TTC549 (cell line): ENCODE data around the gene PCDH10.

ENCODE experiments used
- FAIRE-seq: peaks from 2 replicates; lab custom pipeline; 2012; peaks lifted over from hg19 to GRCh38; lab: Jason Lieb, UNC

Gene PCDH10

GRCh38 chr4:133149932-133150471 is 908 bp downstream of the PCDH10 start:
- FAIRE-seq, result no peak

- FAIRE-seq, result no peak
Observed at GRCh38 chr4:133150486-133151340, 1.6 kb downstream of the PCDH10 start.

GRCh38 chr4:133151341-133151690 is 2.2 kb downstream of the PCDH10 start:
- no peak for FAIRE-seq

GRCh38 chr4:133151691-133152329 is 2.7 kb downstream of the PCDH10 start:
- no peak for FAIRE-seq

DNA sequence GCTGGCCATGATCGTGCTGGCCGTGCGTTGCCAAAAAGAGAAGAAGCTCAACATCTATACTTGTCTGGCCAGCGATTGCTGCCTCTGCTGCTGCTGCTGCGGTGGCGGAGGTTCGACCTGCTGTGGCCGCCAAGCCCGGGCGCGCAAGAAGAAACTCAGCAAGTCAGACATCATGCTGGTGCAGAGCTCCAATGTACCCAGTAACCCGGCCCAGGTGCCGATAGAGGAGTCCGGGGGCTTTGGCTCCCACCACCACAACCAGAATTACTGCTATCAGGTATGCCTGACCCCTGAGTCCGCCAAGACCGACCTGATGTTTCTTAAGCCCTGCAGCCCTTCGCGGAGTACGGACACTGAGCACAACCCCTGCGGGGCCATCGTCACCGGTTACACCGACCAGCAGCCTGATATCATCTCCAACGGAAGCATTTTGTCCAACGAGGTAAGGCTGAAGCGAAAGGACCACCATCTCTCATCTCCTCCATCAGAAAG is 3.3 kb downstream of the PCDH10 start:
- no peak for FAIRE-seq

DNA sequence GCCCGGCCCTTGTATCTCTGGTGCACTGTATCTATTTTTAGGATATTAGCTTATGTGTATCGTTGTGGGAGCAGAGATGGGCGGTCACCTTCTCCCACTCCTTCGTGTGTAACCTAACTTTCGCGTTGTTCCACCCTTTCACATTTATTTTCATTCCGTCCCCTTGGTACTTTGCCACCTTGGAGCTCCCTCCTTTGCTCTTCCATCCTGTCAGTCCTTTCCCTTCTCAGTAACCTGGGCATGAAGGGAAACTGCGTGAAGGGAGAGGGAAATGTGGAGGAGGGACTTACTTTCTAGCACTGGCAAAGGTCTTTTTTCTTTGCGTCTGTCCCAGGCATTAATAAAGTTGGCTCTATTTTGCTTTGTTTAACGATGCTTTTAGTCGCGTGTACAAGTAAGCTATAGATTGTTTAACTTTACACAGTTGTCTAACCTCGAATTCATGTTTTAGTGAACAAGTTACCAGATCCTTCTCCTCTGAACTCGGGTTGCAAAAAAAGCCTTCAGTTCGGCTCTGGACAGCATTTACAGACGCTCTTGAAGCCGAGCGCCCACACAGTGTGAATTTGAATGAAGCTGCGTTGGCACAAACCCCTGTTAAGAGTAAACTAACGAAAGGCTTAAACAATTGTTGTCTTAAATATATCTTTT is 3.9 kb downstream of the PCDH10 start:
- no peak for FAIRE-seq

- no peak for FAIRE-seq
Observed at GRCh38 chr4:133154725-133155124, 5.6 kb downstream of the PCDH10 start.

DNA sequence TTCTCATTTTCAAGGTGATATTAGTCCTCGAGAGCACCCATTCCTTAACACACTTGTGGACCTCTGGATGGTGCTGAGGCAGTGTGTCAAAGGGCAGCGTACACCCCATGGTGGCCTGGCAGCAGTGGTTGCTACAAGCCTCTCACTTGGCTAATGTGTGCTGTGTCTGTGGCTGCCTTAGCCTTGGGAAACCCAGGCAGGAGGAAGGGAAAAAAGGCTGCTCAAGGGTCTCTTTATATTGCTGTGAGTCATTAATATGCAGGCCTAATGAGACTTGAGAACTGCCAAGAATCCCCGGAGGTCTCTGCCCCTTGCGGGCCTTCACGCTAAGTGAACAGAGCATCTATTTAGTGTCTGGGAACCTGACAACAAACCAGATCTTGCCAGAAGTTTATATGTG is 7.0 kb downstream of the PCDH10 start:
- FAIRE-seq, result no peak

DNA sequence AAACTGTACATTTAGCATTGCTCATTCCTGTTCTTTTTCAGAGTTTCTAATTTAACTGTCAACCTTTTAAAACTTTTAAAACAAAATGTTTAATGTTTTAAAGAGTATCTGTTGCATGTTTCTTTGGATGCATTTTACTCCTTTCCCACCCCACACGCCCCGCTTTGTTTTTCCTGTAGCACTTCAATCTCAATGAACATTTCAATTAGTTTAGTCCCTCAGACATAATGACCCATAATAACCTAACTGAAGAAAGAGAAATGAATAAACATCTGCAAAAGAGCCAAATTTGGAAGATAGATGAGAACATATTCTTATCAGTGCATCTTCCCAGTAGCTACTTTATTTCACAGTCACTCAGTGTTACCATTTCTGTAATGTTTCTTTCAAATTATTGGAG is 7.5 kb downstream of the PCDH10 start:
- no peak for FAIRE-seq

DNA sequence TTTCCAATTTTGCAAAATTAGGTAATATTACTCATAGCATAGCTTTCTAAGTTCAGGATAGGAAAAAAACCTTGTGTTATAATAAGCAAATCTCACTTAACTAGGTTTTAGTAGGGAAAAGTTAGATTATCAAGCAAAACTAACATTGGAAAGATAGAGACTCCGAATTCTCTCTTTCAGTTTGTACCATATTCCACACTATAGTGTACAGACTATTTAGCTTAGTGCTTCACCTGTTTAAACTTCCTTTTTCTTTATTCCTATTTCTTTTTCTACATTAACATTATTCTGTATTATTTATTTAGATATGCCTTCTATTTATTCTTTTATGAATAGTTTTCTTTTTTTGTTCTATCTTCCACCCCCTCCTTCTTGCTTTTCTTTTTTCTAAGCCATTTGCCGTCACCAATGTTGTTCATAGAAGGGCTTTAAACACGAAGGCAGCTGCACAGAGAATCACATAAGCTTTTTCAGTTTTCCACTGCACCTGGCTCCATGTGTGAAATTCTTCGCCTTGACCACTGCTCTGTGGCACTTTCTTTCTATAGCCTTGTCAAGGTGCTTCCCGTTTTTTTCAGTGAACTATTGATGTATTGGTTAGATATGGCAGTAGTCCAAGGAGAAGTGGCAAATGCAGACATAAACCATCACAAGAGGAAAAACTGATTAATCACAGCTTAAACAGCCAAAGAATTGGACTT is 8.5 kb downstream of the PCDH10 start:
- no peak for FAIRE-seq

DNA sequence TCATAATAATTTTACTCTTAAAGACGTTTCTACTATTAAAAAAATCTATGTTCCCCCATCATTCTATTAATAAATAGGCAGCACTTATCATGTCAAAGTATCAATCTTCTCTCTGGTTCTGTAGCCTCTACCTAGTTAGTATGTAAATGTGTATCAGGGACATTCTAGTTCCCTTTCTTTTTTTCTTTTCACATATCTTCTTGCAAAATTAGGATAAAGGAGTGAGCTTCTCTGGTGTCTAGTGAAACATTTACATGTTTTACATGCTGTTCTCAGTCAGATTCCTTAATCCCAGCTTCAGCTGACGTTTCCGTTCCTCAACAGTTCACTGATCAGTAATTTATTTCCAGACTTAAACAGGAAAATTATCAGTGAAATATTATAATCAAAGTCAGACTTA is 11.8 kb downstream of the PCDH10 start:
- FAIRE-seq, result no peak

GRCh38 chr4:133161570-133162295 is 12.6 kb downstream of the PCDH10 start:
- no peak for FAIRE-seq

- FAIRE-seq, result no peak
Observed at GRCh38 chr4:133162941-133163340, 13.8 kb downstream of the PCDH10 start.

DNA sequence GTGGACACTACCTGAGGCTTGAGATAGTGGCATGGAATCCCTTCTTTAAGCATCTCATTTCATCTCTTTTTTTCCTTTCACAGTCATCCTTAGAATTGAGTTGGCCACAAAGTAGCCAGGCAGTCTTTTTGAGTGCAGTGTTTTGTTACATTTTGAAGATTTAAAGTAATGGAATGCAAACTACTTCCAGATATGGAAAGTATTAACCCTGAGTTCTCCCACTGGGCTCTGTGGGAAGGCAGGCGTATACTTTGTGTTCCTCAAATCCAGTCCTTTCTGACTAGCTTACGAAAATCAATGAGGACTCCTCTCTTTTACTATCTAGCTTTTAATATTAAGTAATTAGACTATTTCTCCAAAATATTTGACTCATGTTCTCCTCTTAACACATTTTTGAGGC is 29.9 kb downstream of the PCDH10 start:
- FAIRE-seq, result no peak

GRCh38 chr4:133186210-133186609 is 37.1 kb downstream of the PCDH10 start:
- FAIRE-seq, result no peak

GRCh38 chr4:133186845-133187244 is 37.8 kb downstream of the PCDH10 start:
- FAIRE-seq, result no peak

DNA sequence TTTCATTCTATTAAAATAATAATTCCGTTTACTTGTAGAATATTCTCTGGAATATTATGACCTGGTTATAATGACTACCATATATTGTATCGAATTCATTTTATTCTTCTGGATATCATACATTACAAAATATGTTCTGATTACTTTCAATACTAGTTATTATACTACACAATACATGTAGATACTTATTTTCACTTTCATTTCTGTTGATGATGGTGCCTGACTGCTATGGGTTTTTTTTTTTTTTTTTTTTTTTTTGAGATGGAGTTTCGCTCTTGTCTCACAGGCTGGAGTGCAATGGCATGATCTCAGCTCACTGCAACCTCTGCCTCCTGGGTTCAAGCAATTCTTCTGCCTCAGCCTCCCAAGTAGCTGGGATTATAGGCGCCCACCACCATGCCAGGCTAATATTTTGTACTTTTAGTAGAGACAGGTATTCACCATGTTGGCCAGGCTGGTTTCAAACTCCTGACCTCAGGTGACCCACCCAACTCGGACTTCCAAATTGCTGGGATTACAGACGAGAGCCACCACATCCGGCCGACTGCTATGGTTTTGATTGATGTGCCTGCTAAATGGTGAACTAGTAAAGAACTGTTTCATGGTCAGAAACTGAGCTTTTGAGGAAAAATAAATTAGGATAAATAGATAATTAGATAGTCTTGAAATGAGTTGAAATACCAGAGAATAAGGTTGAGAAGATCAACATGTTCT is 39.5 kb downstream of the PCDH10 start:
- FAIRE-seq, result no peak

- FAIRE-seq, result no peak
Observed at GRCh38 chr4:133189147-133189517, 40.0 kb downstream of the PCDH10 start.

GRCh38 chr4:133190098-133190497 is 41.0 kb downstream of the PCDH10 start:
- no peak for FAIRE-seq

DNA sequence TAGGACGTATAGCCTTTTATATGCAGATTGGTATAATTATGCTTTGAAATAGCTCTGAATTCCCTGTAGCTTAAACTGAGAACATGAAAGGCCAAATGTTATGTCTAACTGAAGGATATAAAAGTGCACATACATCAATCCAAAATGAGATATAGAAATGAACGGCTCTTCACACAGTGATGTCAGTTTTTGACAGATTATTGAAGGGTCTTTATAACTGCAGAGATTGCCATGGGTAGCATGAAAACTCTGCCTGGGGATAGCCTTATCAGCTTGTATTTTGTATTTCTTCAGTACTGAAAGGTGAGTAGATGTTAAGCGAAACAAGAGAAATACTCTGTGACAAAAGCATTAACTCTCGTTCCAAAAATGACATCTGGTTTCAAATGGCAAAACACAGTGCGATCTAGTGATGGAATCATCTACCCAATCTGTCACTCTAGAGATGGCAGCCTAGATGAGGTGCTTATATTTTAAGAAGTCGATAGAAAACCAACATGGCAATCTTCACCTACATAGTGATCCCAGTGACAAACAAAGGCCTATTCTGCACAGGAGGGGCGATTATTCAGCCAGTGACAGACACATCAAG is 59.7 kb downstream of the PCDH10 start:
- FAIRE-seq, result no peak

GRCh38 chr4:133233922-133234321 is 84.8 kb downstream of the PCDH10 start:
- no peak for FAIRE-seq
